GM19238 (cell line): ENCODE data around the gene SPAG9.
"Not testable (repeated sequence)": the region's sequence is repeated elsewhere in the genome, so short reads cannot be mapped to it uniquely, and the experiment has no call there.

ENCODE experiments used
- DNase-seq: peaks from one replicate; pipeline ENCODE4 v3.0.0; 2011; ENCODE audit warnings: low spot score; ENCODE audit not compliant: insufficient read length

The SPAG9 gene

DNA sequence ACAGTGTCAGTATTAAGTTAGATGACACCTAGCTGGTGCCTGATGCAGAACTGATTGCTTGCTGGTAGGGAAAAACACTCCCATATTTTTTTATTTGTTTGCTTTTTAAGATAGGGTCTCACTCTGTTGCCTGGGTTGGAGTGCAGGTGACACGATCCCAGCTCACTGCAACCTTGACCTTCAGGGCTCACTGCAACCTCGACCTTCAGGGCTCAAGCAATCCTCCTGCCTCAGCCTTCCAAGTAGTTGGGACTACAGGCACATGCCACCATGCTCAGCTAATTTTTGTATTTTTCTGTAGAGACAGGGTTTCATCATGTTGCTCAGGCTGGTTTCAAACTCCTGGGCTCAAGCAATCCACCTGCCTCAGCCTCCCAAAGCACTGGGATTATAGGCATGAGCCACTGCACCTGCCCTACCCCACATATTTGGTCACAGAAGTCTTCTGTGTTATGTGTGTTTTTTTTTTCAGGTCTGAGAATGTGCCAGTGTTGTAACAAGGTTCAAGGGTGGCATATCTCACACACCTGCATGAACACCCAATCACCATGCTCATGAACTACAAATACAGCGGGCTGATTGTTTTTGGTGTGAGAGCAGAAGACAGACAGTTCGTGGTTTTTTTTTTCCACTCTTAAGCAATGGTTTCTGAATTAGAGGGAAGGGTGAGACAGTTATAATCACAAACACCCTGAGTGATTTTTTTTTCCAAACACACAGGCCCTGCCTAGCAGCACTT is 22.8 kb downstream of the SPAG9 start:
- no peak for DNase-seq

DNA sequence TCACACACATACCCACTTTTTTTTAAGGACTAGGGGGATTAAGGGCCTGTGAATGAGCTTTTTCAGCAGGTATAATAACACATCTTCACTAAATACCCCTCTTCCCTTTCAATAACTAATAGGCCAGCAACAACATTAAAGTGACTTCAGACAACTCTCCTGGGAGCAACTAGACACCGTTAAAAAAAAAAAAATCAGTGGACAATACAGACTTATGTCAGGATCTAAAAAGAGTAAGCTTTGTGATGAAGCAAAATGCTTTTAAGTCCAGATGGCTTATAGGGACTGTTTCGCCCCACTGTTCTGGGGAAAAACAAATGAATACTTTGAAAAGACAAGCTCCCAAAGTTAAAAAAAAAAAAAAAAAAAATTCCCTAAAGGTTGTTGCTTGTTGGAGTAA is 29.0 kb downstream of the SPAG9 start:
- no peak for DNase-seq

DNA sequence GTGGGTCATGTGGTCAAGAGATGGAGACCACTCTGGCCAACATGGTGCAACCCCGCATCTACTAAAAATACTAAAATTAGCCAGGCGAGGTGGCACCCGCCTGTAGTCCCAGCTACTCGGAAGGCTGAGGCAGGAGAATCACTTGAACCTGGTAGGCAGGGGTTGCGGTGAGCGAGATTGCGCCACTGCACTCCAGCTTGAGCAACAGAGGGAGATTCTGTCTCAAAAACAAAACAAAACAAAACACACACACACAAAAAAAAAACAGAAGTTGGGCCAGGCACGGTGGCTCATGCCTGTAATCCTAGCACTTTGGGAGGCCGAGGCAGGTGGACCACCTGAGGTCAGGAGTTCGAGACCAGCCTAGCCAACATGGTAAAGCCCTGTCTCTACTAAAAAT is 31.8 kb downstream of the SPAG9 start:
- DNase-seq, result not testable (repeated sequence)

DNA sequence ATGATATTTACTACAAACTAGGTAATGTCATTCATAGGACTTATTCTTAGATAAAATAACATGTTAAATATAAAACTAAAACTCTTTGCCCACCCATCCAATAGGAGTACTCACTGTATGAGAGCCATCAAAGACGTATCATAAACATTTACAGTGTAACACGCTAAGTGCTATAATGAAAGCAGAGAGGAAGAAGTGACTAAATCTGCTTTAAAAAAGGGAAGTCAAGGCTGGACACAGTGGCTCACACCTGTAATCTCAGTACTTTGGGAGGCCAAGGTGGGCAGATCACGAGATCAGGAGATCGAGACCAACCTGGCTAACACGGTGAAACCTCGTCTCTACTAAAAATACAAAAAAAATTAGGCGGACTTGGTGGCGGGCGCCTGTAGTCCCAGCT is 32.4 kb downstream of the SPAG9 start:
- DNase-seq, result no peak

DNA sequence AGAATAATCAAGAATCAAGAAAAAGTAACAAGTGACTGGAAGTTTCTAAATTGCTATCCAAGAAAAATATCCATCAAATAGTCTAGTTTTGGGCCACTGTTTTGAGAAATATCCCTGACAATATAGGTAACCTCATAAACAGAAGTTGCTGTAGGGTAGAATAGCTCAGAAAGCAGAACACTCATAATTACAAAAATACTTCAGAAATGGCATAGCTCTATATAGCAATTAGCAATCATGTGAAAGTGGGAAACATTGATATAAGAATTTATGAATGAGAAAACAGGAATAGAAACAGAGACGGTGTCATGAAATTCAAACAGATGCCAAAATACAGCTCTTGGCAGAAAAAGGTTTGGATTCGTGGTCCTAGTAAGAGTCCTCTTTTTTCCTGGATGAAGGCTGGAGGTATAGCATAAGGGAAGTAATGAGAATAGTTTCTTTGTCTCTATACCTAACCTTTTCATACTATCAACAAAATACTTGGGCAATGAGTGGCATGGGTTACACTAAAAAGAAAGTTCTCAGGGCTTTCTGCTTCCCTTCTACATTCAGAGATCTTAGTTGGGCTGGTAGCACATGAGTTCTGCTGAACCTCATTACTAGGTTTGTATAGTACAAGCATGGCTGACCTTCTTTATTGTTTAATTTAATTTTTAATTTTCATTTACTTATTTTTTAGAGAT is 33.5 kb downstream of the SPAG9 start:
- DNase-seq, result no peak

DNA sequence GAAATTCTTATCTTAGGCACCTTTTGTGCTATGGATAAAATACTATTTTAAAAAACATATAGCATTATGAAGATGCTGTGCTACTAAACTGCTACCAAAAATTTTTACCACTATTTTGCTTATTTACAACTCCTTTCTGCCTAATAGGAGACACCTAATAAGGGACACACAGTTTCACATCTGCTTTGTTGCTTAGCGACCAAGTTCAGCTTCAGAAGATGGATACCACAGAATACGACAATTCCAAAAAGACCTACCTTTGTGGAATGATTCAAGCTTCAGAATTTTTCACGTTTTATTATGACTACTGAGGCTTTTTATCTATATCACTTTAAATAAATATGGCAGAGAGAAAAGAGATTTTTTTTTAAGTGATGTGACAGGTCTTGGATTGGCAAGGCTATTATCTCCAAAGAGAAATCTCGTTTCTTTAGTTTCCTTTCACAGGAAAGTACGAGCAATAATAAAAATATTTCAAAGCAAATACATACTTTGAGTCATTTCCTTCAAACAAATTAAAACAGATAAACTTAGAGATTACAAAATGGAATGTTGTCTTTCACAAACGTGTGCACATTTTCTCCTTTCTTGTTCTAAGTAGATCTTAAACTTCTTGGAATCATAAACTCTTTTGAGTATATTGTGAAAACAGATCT is 35.4 kb downstream of the SPAG9 start:
- no peak for DNase-seq

DNA sequence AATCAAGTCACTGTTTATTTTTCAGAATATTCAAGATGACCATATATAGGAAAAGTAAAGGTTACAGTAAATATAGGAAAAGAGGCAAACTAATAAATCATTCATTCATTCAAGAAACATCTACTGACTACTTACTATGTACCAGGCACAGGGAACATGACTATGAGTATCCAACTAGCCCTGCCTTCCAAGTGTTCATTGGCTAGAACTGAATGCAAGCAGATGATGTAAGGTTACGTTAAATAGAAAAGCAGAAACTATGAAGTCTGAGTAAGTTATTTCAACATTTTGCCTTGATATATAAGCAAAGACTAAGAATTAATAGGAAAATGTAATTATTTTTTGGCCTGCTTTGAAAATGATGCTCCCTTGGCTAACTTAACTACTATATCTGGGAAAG is 36.7 kb downstream of the SPAG9 start:
- DNase-seq, result no peak

DNA sequence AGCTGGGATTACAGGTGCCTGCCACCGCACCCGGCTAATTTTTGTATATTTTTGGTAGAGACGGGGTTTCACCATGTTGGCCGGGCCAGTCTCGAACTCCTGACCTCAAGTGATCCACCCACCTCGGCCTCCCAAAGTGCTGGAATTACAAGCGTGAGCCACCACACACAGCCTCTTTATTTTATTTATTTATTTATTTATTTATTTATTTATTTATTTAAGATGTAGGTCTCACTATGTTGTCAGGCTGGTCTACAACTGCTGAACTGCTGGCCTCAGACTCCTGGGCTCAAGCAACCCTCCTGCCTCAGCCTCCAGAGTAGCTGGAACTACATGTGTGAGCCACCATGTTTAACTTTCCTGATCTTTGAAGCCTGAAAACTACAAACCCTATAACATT is 37.3 kb downstream of the SPAG9 start:
- DNase-seq, result not testable (repeated sequence)

DNA sequence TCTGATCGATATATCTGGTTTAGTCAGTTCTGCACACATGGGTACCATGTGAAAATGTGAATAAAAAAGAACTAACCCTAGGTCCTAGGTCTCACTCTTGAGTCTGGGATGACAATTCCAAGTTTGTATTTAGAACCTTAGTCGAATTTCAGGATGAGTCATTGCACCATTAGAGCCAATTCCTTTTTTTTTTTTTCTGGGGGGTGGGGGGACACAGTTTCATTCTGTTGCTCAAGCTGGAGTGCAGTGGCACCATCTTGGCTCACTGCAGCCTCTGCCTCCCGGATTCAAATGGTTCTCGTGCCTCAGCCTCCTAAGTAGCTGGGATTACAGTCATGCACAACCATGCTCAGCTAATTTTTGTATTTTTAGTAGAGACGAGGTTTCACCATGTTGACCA is 41.6 kb downstream of the SPAG9 start:
- DNase-seq, result no peak

DNA sequence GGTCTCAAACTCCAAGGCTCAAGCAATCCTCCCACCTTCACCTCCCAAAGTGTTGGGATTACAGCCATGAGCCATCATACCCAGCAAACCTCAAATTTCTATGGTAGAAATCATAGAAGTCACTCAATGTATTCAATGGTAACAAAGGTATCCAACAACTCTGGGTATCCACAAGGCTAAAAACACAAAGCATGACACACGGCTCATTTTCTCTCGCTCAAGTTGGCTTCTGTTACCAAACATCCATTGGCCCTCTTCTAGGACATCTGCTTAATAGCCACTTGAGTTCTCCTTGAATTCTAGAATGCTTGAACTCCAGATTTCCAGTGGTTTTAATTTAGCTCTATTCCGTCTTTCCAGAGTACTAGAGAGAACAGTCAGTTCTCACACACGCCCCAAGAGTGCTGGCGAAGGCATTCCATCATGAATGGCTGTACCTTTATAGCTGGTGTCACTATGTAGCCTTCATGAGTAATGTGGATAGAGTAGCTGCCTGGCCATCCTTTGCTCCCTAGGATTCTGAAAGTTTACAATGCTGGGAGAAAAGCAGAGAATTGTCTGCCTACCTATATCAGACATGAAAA is 42.6 kb downstream of the SPAG9 start:
- DNase-seq, result no peak

DNA sequence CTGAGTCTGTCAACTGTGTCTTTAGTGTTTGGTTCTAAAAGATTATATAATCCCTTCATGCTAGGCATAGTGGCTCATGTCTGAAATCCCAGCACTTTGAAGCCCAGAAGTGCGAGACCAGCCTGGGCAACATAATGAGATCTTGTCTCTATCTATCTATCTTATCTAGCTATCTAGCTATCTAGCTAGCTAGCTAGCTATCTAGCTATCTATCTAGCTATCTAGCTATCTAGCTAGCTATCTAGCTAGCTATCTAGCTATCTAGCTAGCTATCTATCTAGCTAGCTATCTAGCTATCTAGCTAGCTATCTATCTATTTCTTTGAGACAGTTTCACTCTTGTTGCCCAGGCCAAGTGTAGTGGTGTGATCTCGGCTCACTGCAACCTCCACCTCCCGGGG is 43.8 kb downstream of the SPAG9 start:
- DNase-seq, result no peak

DNA sequence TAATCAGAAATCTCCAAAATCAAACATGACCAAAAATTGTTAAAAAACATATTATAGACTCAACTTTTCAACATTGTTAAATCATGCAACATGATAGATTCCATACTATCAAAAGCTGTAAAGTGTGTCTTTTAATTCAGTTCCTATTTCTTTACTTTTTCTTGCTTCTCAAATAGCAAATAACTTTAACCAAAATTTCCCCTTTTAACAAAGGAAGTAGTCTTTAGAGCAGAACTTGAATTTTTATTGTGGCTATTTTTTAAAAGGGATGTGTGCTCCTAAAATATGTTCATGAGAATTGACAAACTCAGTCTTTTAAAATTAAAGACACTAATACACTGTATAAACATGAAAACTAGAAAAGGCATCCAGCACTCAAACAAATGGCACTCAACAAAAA is 49.1 kb downstream of the SPAG9 start:
- no peak for DNase-seq

DNA sequence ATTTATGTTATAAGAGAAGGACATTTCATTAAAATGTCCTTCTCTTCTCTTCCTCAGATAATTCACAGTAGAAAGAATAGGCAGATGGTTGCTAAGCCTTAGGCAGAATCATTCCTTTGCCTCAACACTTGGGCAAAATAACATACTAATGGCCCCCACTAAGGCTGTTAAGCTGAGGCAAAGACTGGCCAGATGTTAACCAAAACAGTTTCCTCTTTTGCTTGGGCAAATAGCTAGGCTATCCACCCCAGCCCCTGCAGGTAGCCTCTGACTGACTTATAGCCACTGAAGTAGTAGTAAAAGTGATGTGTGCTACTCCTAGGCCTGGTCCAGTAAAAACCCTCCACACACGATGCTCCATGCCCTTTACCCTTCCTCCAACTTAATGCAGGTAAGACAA is 55.2 kb downstream of the SPAG9 start:
- DNase-seq, result no peak

DNA sequence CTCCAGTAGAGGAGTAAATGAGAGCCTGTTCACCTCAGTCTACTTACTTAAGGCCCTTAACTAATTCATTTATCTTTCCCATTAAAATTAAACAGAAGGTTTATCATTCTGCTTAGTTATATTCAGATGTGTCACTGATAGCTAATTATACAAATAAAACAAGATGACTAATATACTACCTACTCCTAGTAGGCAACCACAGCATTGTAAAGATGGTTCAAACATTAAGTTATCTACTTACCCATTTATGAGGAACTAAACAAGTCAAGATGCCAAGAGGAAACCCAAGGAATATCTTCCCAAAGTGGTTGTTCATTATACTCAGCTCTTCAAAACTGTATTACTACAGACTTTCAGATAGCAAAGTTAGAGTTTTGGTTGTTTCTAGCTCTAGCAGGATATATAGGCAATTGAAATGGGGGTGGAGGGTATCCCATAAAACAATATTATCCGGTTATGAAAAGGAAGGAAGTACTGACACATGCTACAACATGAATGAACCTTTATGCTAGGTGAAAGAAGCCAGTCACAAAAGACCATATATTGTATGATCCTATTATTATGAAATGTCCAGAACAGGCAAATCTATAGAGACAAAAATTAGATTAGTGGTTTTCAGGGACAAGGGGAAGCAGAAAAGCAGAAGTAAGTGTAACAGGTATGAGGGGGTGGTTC is 56.5 kb downstream of the SPAG9 start:
- DNase-seq, result no peak

DNA sequence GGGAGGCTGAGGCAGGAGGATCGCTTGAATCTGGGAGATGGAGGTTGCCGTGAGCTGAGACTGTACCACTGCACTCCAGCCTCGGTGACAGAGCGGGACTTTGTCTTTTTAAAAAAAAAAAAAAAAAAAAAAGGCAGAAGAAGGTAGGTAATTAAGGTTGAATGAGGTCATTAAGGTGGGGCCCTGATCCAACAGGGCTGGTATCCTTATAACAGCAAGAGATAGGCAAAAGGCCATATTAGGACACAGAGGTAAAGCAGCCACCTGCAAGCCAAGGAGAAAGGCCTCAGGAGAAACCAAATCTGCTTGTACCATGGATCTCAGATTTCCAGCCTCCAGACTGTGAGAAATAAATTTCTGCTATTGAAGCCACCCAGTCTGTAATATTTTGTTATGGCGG is 60.3 kb downstream of the SPAG9 start:
- no peak for DNase-seq

DNA sequence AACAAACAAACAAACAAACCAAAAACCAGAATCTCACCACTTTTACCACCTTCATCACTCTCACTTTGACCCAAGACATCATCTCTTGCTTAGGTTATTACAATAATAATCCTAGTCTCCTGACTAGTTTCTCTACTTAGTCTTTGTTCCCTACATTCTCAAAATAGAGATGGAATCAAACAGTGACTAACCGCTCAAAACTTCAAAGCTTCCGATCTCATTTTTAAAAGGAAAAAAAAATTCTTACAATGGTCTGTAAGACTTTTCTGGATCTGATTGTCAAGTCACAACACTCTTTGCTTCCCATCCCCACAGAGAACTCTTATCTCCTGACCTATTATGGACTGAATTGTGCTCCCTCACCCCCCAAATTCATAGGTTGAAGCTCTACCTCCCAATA is 60.9 kb downstream of the SPAG9 start:
- DNase-seq, result no peak

DNA sequence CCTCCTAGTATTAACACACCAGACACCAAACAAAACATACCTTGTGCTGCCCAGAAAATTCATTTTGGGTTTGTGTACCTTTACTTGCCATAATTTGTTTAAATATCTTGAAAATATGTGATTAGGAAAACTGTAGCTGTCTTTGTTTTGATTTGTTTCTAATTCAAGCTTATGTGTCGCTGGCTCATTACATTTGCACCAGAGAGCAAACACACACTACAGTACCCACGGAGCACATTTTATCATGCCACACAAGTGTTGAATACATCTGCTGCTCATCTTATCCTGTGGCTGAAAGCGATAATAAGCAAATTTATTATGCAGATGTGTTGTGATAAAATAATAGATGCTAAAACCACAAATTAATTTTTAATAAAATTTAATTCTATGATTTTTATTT is 63.1 kb downstream of the SPAG9 start:
- no peak for DNase-seq

DNA sequence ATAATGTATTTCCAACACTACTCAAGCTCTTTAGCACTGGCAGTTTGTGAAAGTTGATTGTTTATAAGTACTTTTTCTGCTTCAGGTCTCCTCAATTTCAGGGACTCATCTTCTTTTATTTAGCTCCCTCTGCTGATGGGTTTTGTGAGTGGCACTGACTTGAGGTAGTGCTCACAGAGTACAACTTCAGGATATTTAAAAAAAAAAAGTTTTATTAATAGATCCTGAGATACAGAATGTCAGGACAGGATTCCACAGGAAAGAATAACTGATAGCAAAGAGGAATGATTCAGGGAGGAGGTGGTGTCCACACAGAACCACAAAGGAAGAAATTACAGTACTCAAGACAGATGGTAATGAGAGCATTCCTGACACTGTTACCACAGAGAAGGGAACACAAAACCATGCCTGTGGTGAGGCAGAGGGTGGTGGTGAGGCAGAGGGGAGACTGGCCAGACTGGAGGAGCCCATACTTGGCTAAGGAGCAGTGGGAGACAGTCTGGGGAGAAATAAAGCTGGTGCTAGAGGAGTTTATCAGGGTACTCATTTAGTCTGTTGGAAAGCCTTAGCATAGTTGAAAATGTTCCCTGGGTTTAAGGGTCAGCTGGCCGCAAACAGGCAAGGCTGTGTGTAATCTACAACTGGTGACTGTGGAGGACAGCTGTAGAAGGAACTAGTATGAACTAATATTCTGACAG is 63.7 kb downstream of the SPAG9 start:
- DNase-seq, result no peak

DNA sequence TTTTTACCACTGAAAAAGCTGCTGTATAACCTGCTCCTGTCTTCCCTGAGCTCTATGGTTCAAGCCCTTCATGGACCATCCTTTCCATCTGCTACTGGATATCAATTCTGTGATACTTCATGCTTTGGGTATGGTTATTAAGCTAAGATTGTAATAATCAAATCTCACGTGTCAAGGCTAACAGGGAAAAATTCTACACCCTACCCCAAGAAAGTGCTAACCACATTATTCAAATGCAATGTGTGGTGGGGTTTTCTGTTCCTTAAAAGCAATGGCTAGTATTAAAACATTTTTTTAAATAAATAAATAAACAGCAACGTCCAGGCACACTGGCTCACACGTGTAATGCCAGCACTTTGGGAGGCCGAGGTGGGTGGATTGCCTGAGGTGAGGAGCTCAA is 65.9 kb downstream of the SPAG9 start:
- no peak for DNase-seq

DNA sequence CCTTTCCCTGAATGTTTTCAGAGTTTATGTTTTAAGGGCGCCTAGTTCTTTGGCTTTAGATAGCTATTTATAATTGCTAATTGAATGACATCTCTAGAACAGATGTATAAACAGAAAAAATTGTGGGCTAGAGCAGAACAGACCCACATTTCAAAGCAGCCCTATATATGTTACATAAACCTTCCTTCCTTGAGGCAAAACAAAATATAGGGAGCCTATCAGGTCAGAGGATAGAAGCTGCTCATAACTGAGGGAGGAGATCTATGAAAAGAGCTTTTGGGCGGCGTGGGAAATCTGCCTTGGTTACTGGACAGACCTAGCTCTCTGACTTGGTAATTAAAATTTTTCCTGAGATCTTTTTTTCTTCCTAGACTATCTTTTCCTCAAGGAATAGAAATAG is 68.4 kb downstream of the SPAG9 start:
- no peak for DNase-seq
